HepG2 (cell line): ENCODE data around the gene LRP2. TPM values are rescaled to one million over a fixed set of nuclear protein-coding genes. Genes with fewer than 3 reads are reported as not detected.

Experiments
- ATAC-seq: fragments of 200-7000 bp; cut with Tn5 transposase; 3 replicates; pipeline ENCODE4 v1.9.1; 2020; ENCODE audit warnings: mild to moderate bottlenecking, moderate library complexity
- BruUV-seq: library from RNA; stranded (reverse); fragments of 400-500 nt; replicated peaks from 2 replicates; lab custom pipeline; 2021; lab: Mats Ljungman, UMichigan
- CTCF ChIA-PET: fragments of 300-600 bp; formaldehyde crosslinking; extraction: SDS; loops from one replicate; lab custom pipeline; 2021; ENCODE audit warnings: low total read pairs, inconsistent platforms, low intra/inter-chr PET ratio; lab: Yijun Ruan, JAX
- POLR2A ChIA-PET: fragments of 350-600 bp; sonication (Branson Sonifier 250); formaldehyde crosslinking; loops from one replicate; lab custom pipeline; 2020; ENCODE audit warnings: antibody characterized with exemption, inconsistent platforms; lab: Yijun Ruan, JAX
- DNase-seq: peaks from one replicate; pipeline ENCODE4 v3.0.0-alpha.2; 2015; ENCODE audit warnings: low spot score
- FAIRE-seq: peaks from 3 replicates; lab custom pipeline; 2011; peaks lifted over from hg19 to GRCh38; lab: Jason Lieb, UNC
- H2AFZ ChIP-seq: one replicate; pipeline ENCODE4 v1.6.1; 2011; ENCODE audit warnings: low read length, inconsistent platforms
- H3K27ac ChIP-seq: fragments of 300-600 bp; 3 replicates; pipeline ENCODE4 v1.8.0; 2011; ENCODE audit warnings: mixed run types, mild to moderate bottlenecking, mixed read lengths, low read length, inconsistent platforms; ENCODE audit not compliant: insufficient read depth; ENCODE audit errors: extremely low read length
- H3K27me3 ChIP-seq, 2 experiments: fragments of 200-600 bp in 1 of 2; 2 replicates in 1 of 2; 3 replicates in 1 of 2; pipeline versions ENCODE4 v1.6.0 to v1.8.0; 2011; ENCODE audit warnings: low read length in 2 of 2, mild to moderate bottlenecking in 2 of 2, moderate library complexity in 2 of 2, inconsistent platforms in 1 of 2; ENCODE audit not compliant: insufficient read depth in 2 of 2, control insufficient read depth in 1 of 2
- H3K36me3 ChIP-seq, 2 experiments: fragments of 200-600 bp in 1 of 2; replicated peaks in 1 of 2; 2 replicates in 1 of 2; 3 replicates in 1 of 2; pipeline versions ENCODE4 v1.5.1 to v1.8.0; 2011; ENCODE audit warnings: low read length in 2 of 2, inconsistent platforms in 1 of 2; ENCODE audit not compliant: insufficient read depth in 2 of 2, control insufficient read depth in 1 of 2
- H3K4me1 ChIP-seq: 2 replicates; pipeline ENCODE4 v1.5.1; 2012; ENCODE audit warnings: low read length, inconsistent platforms; ENCODE audit not compliant: insufficient read depth
- H3K4me2 ChIP-seq: 2 replicates; pipeline ENCODE4 v1.6.0; 2011; ENCODE audit warnings: low read depth, low read length, inconsistent platforms
- H3K4me3 ChIP-seq, 3 experiments: fragments of 200-600 bp in 1 of 3; sonication (generic), shearing (Covaris generic) in 1 of 3; replicated peaks in 1 of 3; 2 replicates each; pipeline ENCODE4 v1.5.1; 2011 to 2016; ENCODE audit warnings: low read length in 3 of 3, inconsistent platforms in 2 of 3, low read depth in 2 of 3, mild to moderate bottlenecking in 2 of 3, control low read depth in 1 of 3, mixed read lengths in 1 of 3; ENCODE audit not compliant: insufficient read depth in 1 of 3
- H3K79me2 ChIP-seq: one replicate; pipeline ENCODE4 v1.6.1; 2011; ENCODE audit warnings: low read length, inconsistent platforms; ENCODE audit not compliant: insufficient read depth
- H3K9ac ChIP-seq: 2 replicates; pipeline ENCODE4 v1.6.0; 2011; ENCODE audit warnings: mild to moderate bottlenecking, low read depth, low read length, inconsistent platforms; ENCODE audit not compliant: insufficient read depth
- H3K9me3 ChIP-seq: 2 replicates; pipeline ENCODE4 v1.5.1; 2012; ENCODE audit warnings: mild to moderate bottlenecking, low read length
- H4K20me1 ChIP-seq: 2 replicates; pipeline ENCODE4 v1.6.0; 2011; ENCODE audit warnings: inconsistent platforms, mild to moderate bottlenecking, low read length, moderate library complexity; ENCODE audit not compliant: insufficient read depth
- AHDC1 ChIP-seq: sonication (generic); formaldehyde crosslinking; IDR thresholded peaks from 2 replicates; pipeline ENCODE4 v1.5.1; 2020; ENCODE audit warnings: mild to moderate bottlenecking, missing genetic modification reagents, borderline replicate concordance
- BCL3 ChIP-seq: sonication (generic); formaldehyde crosslinking; IDR thresholded peaks from 2 replicates; pipeline ENCODE4 v1.5.1; 2020; ENCODE audit warnings: mild to moderate bottlenecking, missing genetic modification reagents, moderate library complexity
- BCL6 ChIP-seq: IDR thresholded peaks from 2 replicates; pipeline ENCODE4 v1.6.1; 2016; ENCODE audit warnings: missing genetic modification reagents, missing compliant biosample characterization
- HNRNPH1 ChIP-seq: fragments of 200-400 bp; formaldehyde crosslinking; optimal IDR thresholded peaks from 2 replicates; pipeline ENCODE3; 2017; ENCODE audit warnings: mild to moderate bottlenecking, low read depth, low read length
- IRF2 ChIP-seq: IDR thresholded peaks from 2 replicates; pipeline ENCODE4 v1.6.1; 2018; ENCODE audit warnings: missing genetic modification reagents, missing compliant biosample characterization
- KDM5B ChIP-seq: sonication (generic); formaldehyde crosslinking; IDR thresholded peaks from 2 replicates; pipeline ENCODE4 v1.4.0; 2020; ENCODE audit warnings: missing genetic modification reagents, mild to moderate bottlenecking, borderline replicate concordance
- NCOA2 ChIP-seq: sonication (generic); formaldehyde crosslinking; IDR thresholded peaks from 2 replicates; pipeline ENCODE4 v1.8.0; 2022; ENCODE audit warnings: inconsistent platforms
- NCOR1 ChIP-seq: fragments of 200-600 bp; sonication (generic); IDR thresholded peaks from 2 replicates; pipeline ENCODE4 v1.7.0; 2017; ENCODE audit warnings: antibody characterized with exemption, low read length, borderline replicate concordance
- NONO ChIP-seq, 2 experiments: fragments of 450-650 bp in 1 of 2; sonication (generic) in 1 of 2; formaldehyde crosslinking in 1 of 2; IDR thresholded peaks in 1 of 2; conservative IDR thresholded peaks in 1 of 2; 2 replicates each; pipeline versions ENCODE4 v1.6.1 to v1.8.0; 2017 to 2022; ENCODE audit warnings: mild to moderate bottlenecking in 1 of 2, missing genetic modification reagents in 1 of 2, moderate library complexity in 1 of 2
- NR2F6 ChIP-seq, 2 experiments: IDR thresholded peaks; 2 replicates each; pipeline ENCODE4 v1.6.1; 2016; ENCODE audit warnings: antibody characterized with exemption in 1 of 2, mild to moderate bottlenecking in 1 of 2
- PRMT3 ChIP-seq: sonication (generic); formaldehyde crosslinking; IDR thresholded peaks from 2 replicates; pipeline ENCODE4 v1.8.1; 2022; ENCODE audit warnings: low read depth, mild to moderate bottlenecking, moderate library complexity, missing genetic modification reagents, borderline replicate concordance
- RFX3 ChIP-seq: IDR thresholded peaks from 2 replicates; pipeline ENCODE4 v1.6.1; 2016; ENCODE audit warnings: missing biosample characterization, missing genetic modification reagents
- TCF7L2 ChIP-seq: IDR thresholded peaks from 2 replicates; pipeline ENCODE4 v1.6.1; 2011; ENCODE audit warnings: mild to moderate bottlenecking, low read depth, low read length, moderate library complexity
- ZFP82 ChIP-seq: sonication (generic); formaldehyde crosslinking; IDR thresholded peaks from 2 replicates; pipeline ENCODE4 v1.5.1; 2020; ENCODE audit warnings: mild to moderate bottlenecking, missing genetic modification reagents, borderline replicate concordance
- ZNF101 ChIP-seq: sonication (generic); formaldehyde crosslinking; IDR thresholded peaks from 2 replicates; pipeline ENCODE4 v1.4.0; 2020; ENCODE audit warnings: mild to moderate bottlenecking, low read depth, missing genetic modification reagents, borderline replicate concordance
- ZNF274 ChIP-seq: sonication (generic); formaldehyde crosslinking; IDR thresholded peaks from 2 replicates; pipeline ENCODE4 v1.5.1; 2020; ENCODE audit warnings: mild to moderate bottlenecking, missing genetic modification reagents
- ZNF782 ChIP-seq: sonication (generic); formaldehyde crosslinking; IDR thresholded peaks from 2 replicates; pipeline ENCODE4 v1.4.0; 2020; ENCODE audit warnings: missing genetic modification reagents, mild to moderate bottlenecking, borderline replicate concordance
- WGBS: methylation state at CpG from one replicate; pipeline ENCODE4 v1.1.6; 2017; ENCODE audit warnings: low lambda C conversion rate; 5-methylcytosine and 5-hydroxymethylcytosine counted together
- in situ Hi-C: cut with HindIII; loops from 2 replicates; pipeline ENCODE4 v1.10.0; 2017; ENCODE audit warnings: low pct_unique_long_range_greater_than_20kb; ENCODE audit not compliant: extremely low pct_ligation_motif_present
- intact Hi-C: fragments of 100-400 bp; cut with micrococcal nuclease; formaldehyde crosslinking; loops from one replicate; pipeline ENCODE4 v1.10.0; 2022; ENCODE audit not compliant: unreplicated experiment
- polyA plus RNA-seq, 8 experiments: library from polyadenylated mRNA; depleted of rRNA in 3 of 8; stranded (reverse) in 7 of 8; unstranded in 1 of 8; fragments of >200 nt; fragmentation: Illumina TruSeq in 4 of 8; extraction: Trizol in 4 of 8; gene quantifications; 2 replicates each; pipeline versions ENCODE4 v1.2.1 to v1.2.3, GENCODE V29; 2011 to 2016; ENCODE audit warnings: low read depth in 4 of 8, missing spikeins in 1 of 8, mixed read lengths in 1 of 8; ENCODE audit not compliant: insufficient read depth in 1 of 8
- total RNA-seq, 5 experiments: library from RNA; depleted of rRNA; stranded (reverse); fragments of >200 nt; fragmentation: Illumina TruSeq; extraction: Trizol; gene quantifications; 2 replicates each; pipeline ENCODE4 v1.2.3, GENCODE V29; 2016; ENCODE audit warnings: low read depth in 1 of 5

LRP2 gene
- total and polyA plus RNA-seq, 2 of the 13 experiments (the other 11 are each of a cell fraction or from before 2014, with no cell fraction given) = 0.03 to 0.15 TPM

- no peaks in the 10 kb centered on the region for H3K9me3 ChIP-seq
- no peak overlapping the region for H3K4me3 ChIP-seq
- no peaks in the 10 kb centered on the region for H3K79me2 ChIP-seq
- H3K27ac ChIP-seq = no peak overlapping the region
- DNase-seq = peak; percentile 53
- H4K20me1 ChIP-seq = no peaks in the 10 kb centered on the region
- POLR2A ChIA-PET = no interaction called here
- no peak overlapping the region for H2AFZ ChIP-seq
- peaks cover 0 to 14% of the 10 kb centered on the region in 2 experiments; a peak in 2 of 5 replicates for H3K27me3 ChIP-seq
- H3K36me3 ChIP-seq = no peaks in the 10 kb centered on the region
- CTCF ChIA-PET = no interaction called here
- 29% methylated on average over 9 of the region's 9 CpGs for WGBS
- H3K4me2 ChIP-seq = peak overlapping the region; percentile 23; the same call in 1 of the 2 replicates
- intact Hi-C loops (no loop called here), in situ Hi-C loops (no loop called here)
- H3K4me1 ChIP-seq = peaks cover 11% of the 10 kb centered on the region
- FAIRE-seq = no peak
- H3K9ac ChIP-seq = no peak overlapping the region
- no TSS peak for BruUV-seq
- peak; percentile 69 for ATAC-seq
- TF ChIP-seq ZNF782 (no peak), BCL3 (CRISPR knock-in tag) (no peak), ZNF101 (CRISPR knock-in tag) (no peak), NR2F6 (IDR thresholded peaks at IDR 0.05) (no peak), NR2F6 (CRISPR knock-in tag; IDR thresholded peaks at IDR 0.05) (no peak), HNRNPH1 (no peak), ZFP82 (CRISPR knock-in tag) (no peak), NONO (IDR thresholded peaks at IDR 0.05) (no peak), NONO (CRISPR knock-in tag; conservative IDR thresholded peaks at IDR 0.05) (0 out of 2 replicates have a peak, but pooled peaks have one; percentile 40), KDM5B (CRISPR knock-in tag) (no peak), AHDC1 (CRISPR knock-in tag) (0 out of 2 replicates have a peak, but pooled peaks have one; percentile 19), TCF7L2 (no peak), IRF2 (no peak), NCOR1 (no peak), ZNF274 (CRISPR knock-in tag) (no peak), NCOA2 (CRISPR knock-in tag) (no peak), RFX3 (CRISPR knock-in tag) (no peak), BCL6 (CRISPR knock-in tag) (peak; percentile 85), PRMT3 (CRISPR knock-in tag) (no peak)
Observed at GRCh38 chr2:169294001-169294675, 68.2 kb downstream of the LRP2 start.
